Neural progenitor cell (in vitro differentiated cells): ENCODE data around the gene MAN2A1. TPM values are rescaled to one million over a fixed set of nuclear protein-coding genes. Genes with fewer than 3 reads are reported as not detected.

Experiments used
- DNase-seq: peaks from one replicate; pipeline ENCODE4 v3.0.0-alpha.2; 2016; ENCODE audit warnings: low spot score
- H2AFZ ChIP-seq: fragments of 200-600 bp; sonication (generic); replicated peaks from 2 replicates; pipeline ENCODE4 v1.6.1; 2016; ENCODE audit warnings: antibody characterized with exemption
- H3F3A ChIP-seq: fragments of 200-600 bp; sonication (generic); 2 replicates; pipeline ENCODE4 v1.6.1; 2016; ENCODE audit warnings: antibody characterized with exemption, low read depth
- H3K27ac ChIP-seq: fragments of 200-600 bp; sonication (generic); 2 replicates; pipeline ENCODE4 v1.5.1; 2016; ENCODE audit warnings: mild to moderate bottlenecking
- H3K27me3 ChIP-seq: fragments of 200-600 bp; sonication (generic); 2 replicates; pipeline ENCODE4 v1.6.1; 2016; ENCODE audit warnings: mild to moderate bottlenecking, moderate library complexity
- H3K36me3 ChIP-seq: fragments of 200-600 bp; sonication (generic); 2 replicates; pipeline ENCODE4 v1.5.1; 2016
- H3K4me1 ChIP-seq: fragments of 200-600 bp; sonication (generic); 2 replicates; pipeline ENCODE4 v1.6.1; 2016; ENCODE audit warnings: mixed run types
- H3K4me2 ChIP-seq: fragments of 200-600 bp; sonication (generic); 2 replicates; pipeline ENCODE4 v1.6.1; 2016
- H3K4me3 ChIP-seq: fragments of 200-600 bp; sonication (generic); 2 replicates; pipeline ENCODE4 v1.5.1; 2016
- H3K79me2 ChIP-seq: fragments of 200-600 bp; sonication (generic); 2 replicates; pipeline ENCODE4 v1.6.1; 2016; ENCODE audit warnings: low read depth
- H3K9ac ChIP-seq: fragments of 200-600 bp; sonication (generic); 2 replicates; pipeline ENCODE4 v1.6.1; 2016
- H3K9me3 ChIP-seq: fragments of 200-600 bp; sonication (generic); 2 replicates; pipeline ENCODE4 v1.5.1; 2016; ENCODE audit warnings: low read depth
- H4K20me1 ChIP-seq: fragments of 200-600 bp; sonication (generic); 2 replicates; pipeline ENCODE4 v1.6.1; 2016; ENCODE audit warnings: low read depth
- H3K27ac Mint-ChIP-seq: 3 replicates; pipeline ENCODE4 v1.8.0; 2021; ENCODE audit warnings: mixed read lengths
- H3K27me3 Mint-ChIP-seq: 2 replicates; pipeline ENCODE4 v1.8.0; 2022; ENCODE audit warnings: low read depth, mild to moderate bottlenecking, inconsistent platforms, moderate library complexity, mixed read lengths; ENCODE audit not compliant: insufficient read depth
- H3K36me3 Mint-ChIP-seq: 3 replicates; pipeline ENCODE4 v1.8.0; 2021; ENCODE audit warnings: mixed read lengths
- H3K4me1 Mint-ChIP-seq: 3 replicates; pipeline ENCODE4 v1.8.0; 2021; ENCODE audit warnings: mixed read lengths
- H3K4me3 Mint-ChIP-seq: 3 replicates; pipeline ENCODE4 v1.8.0; 2021; ENCODE audit warnings: mild to moderate bottlenecking, moderate library complexity, mixed read lengths
- H3K9me3 Mint-ChIP-seq: 3 replicates; pipeline ENCODE4 v1.8.0; 2020; ENCODE audit warnings: mixed read lengths
- CTCF ChIP-seq: fragments of 200-600 bp; sonication (generic); IDR thresholded peaks from 2 replicates; pipeline ENCODE4 v1.5.1; 2017; ENCODE audit warnings: antibody characterized with exemption, mild to moderate bottlenecking
- EZH2 ChIP-seq: fragments of 200-600 bp; sonication (generic); IDR thresholded peaks from 2 replicates; pipeline ENCODE4 v1.6.1; 2017; ENCODE audit warnings: antibody characterized with exemption, mild to moderate bottlenecking, moderate library complexity
- EZH2phosphoT487 ChIP-seq: fragments of 200-600 bp; sonication (generic); IDR thresholded peaks from 2 replicates; pipeline ENCODE4 v1.6.1; 2017; ENCODE audit warnings: antibody characterized with exemption
- total RNA-seq: library from RNA; depleted of rRNA; stranded (reverse); fragments of >200 nt; gene quantifications from 2 replicates; pipeline ENCODE4 v1.2.3, GENCODE V29; 2015; ENCODE audit warnings: low replicate concordance

The MAN2A1 gene
- total RNA-seq, 1 donor from 2014 or later = 130 TPM

GRCh38 chr5:109750463-109750862 lies 60.7 kb downstream of the MAN2A1 start:
- peaks cover 8% of the 10 kb centered on the region for H4K20me1 ChIP-seq
- no peaks in the 10 kb centered on the region for H3K9me3 ChIP-seq
- no peaks in the 10 kb centered on the region for H3K27me3 ChIP-seq
- H3K27ac ChIP-seq = no peak overlapping the region
- H3K36me3 ChIP-seq = no peaks in the 10 kb centered on the region
- H3K4me1 ChIP-seq = peaks cover 12% of the 10 kb centered on the region
- Mint-ChIP-seq H3K4me3 (no peak overlapping the region), H3K27me3 (no peaks in the 10 kb centered on the region), H3K36me3 (peaks cover 18% of the 10 kb centered on the region), H3K27ac (no peak overlapping the region), H3K4me1 (peaks cover 11% of the 10 kb centered on the region), H3K9me3 (no peaks in the 10 kb centered on the region)
- TF ChIP-seq CTCF (no peak), EZH2 (no peak), EZH2phosphoT487 (no peak)
- no peak for DNase-seq
- no peak overlapping the region for H3K4me2 ChIP-seq
- no peak overlapping the region for H3K4me3 ChIP-seq
- peaks cover 86% of the 10 kb centered on the region for H3K79me2 ChIP-seq
- H2AFZ ChIP-seq = no peak overlapping the region
- H3K9ac ChIP-seq = no peak overlapping the region
- no peaks in the 10 kb centered on the region for H3F3A ChIP-seq

GRCh38 chr5:109753279-109753678 lies 63.6 kb downstream of the MAN2A1 start:
- Histone ChIP-seq H3K36me3 (peaks cover 4% of the 10 kb centered on the region), H3K4me1 (peaks cover 11% of the 10 kb centered on the region), H3K27me3 (no peaks in the 10 kb centered on the region), H4K20me1 (peaks cover 8% of the 10 kb centered on the region), H3K9ac (no peak overlapping the region), H3K27ac (no peak overlapping the region), H3K4me2 (no peak overlapping the region), H3K79me2 (peaks cover 74% of the 10 kb centered on the region), H2AFZ (no peak overlapping the region), H3K9me3 (no peaks in the 10 kb centered on the region), H3F3A (no peaks in the 10 kb centered on the region), H3K4me3 (no peak overlapping the region)
- Mint-ChIP-seq H3K4me3 (no peak overlapping the region), H3K4me1 (peaks cover 8% of the 10 kb centered on the region), H3K27ac (no peak overlapping the region), H3K9me3 (peaks cover 5% of the 10 kb centered on the region), H3K36me3 (peaks cover 35% of the 10 kb centered on the region), H3K27me3 (no peaks in the 10 kb centered on the region)
- no peak for DNase-seq
- TF ChIP-seq EZH2phosphoT487 (no peak), EZH2 (no peak), CTCF (no peak)

- Histone ChIP-seq H3K79me2 (peaks cover 74% of the 10 kb centered on the region), H3F3A (no peaks in the 10 kb centered on the region), H3K4me1 (peaks cover under 1% of the 10 kb centered on the region), H3K9me3 (no peaks in the 10 kb centered on the region), H2AFZ (no peak overlapping the region), H3K27me3 (no peaks in the 10 kb centered on the region), H3K4me3 (no peak overlapping the region), H3K36me3 (peaks cover 4% of the 10 kb centered on the region), H3K9ac (no peak overlapping the region), H3K4me2 (no peak overlapping the region), H4K20me1 (peaks cover 8% of the 10 kb centered on the region), H3K27ac (no peak overlapping the region)
- H3K27me3 Mint-ChIP-seq = no peaks in the 10 kb centered on the region
- H3K4me1 Mint-ChIP-seq = no peaks in the 10 kb centered on the region
- H3K4me3 Mint-ChIP-seq = no peak overlapping the region
- peaks cover 41% of the 10 kb centered on the region for H3K36me3 Mint-ChIP-seq
- TF ChIP-seq CTCF (no peak), EZH2 (no peak), EZH2phosphoT487 (no peak)
- peaks cover 5% of the 10 kb centered on the region for H3K9me3 Mint-ChIP-seq
- DNase-seq = no peak
- H3K27ac Mint-ChIP-seq = no peak overlapping the region
Observed at GRCh38 chr5:109754319-109754718, 64.6 kb downstream of the MAN2A1 start.

- H3K4me3 Mint-ChIP-seq = no peak overlapping the region
- TF ChIP-seq EZH2phosphoT487 (no peak), EZH2 (no peak)
Observed at GRCh38 chr5:109755761-109756160, 66.0 kb downstream of the MAN2A1 start.

More at GRCh38 chr5:109755761-109756160, 66.0 kb downstream of the MAN2A1 start:
- DNase-seq = no peak
- Histone ChIP-seq H3K4me1 (no peaks in the 10 kb centered on the region), H3K9me3 (no peaks in the 10 kb centered on the region), H3K79me2 (peaks cover 74% of the 10 kb centered on the region), H3K9ac (no peak overlapping the region), H3F3A (no peaks in the 10 kb centered on the region), H3K4me2 (no peak overlapping the region), H3K27ac (no peak overlapping the region), H4K20me1 (peaks cover 8% of the 10 kb centered on the region), H3K36me3 (peaks cover 4% of the 10 kb centered on the region), H3K4me3 (no peak overlapping the region), H3K27me3 (no peaks in the 10 kb centered on the region), H2AFZ (no peak overlapping the region)
- peaks cover 53% of the 10 kb centered on the region for H3K36me3 Mint-ChIP-seq
- H3K9me3 Mint-ChIP-seq = peaks cover 16% of the 10 kb centered on the region
- no peaks in the 10 kb centered on the region for H3K4me1 Mint-ChIP-seq
- H3K27me3 Mint-ChIP-seq = no peaks in the 10 kb centered on the region
- H3K27ac Mint-ChIP-seq = no peak overlapping the region
